H1 (cell line): ENCODE data around the gene UBE2I. TPM values are rescaled to one million over a fixed set of nuclear protein-coding genes. Genes with fewer than 3 reads are reported as not detected.

Experiments used
- CEBPB ChIP-seq: IDR thresholded peaks from 2 replicates; pipeline ENCODE4 v1.6.1; 2012; ENCODE audit warnings: low read depth, low read length
- CREB1 ChIP-seq: IDR thresholded peaks from 2 replicates; pipeline ENCODE4 v1.6.1; 2012; ENCODE audit warnings: inconsistent platforms
- TCF12 ChIP-seq: IDR thresholded peaks from 2 replicates; pipeline ENCODE4 v1.6.1; 2011; ENCODE audit warnings: low read depth, mild to moderate bottlenecking, low read length
- ZNF274 ChIP-seq: IDR thresholded peaks from 2 replicates; pipeline ENCODE4 v1.7.0; 2012; ENCODE audit warnings: low read length, borderline replicate concordance; ENCODE audit errors: extremely low read depth
- polyA plus RNA-seq, 7 experiments: library from polyadenylated mRNA; depleted of rRNA in 3 of 7; stranded (reverse) in 5 of 7; unstranded in 2 of 7; fragments of >200 nt in 5 of 7; fragments of 200-250 nt in 2 of 7; gene quantifications; 1 replicate in 5 of 7; 2 replicates in 1 of 7; 4 replicates in 1 of 7; pipeline versions ENCODE4 v1.2.1 to v1.2.3, GENCODE V29; 2011 to 2013; ENCODE audit warnings: missing spikeins in 2 of 7, mixed read lengths in 2 of 7
- total RNA-seq: library from RNA; stranded (reverse); fragmentation: NEBNext Ultra II Directional; extraction: Animal tissue kit (Norgen Biotek cat#: 25700); gene quantifications from 2 replicates; pipeline ENCODE4 v1.2.1, GENCODE V29; 2021

UBE2I gene
- total and polyA plus RNA-seq, 2 of the 8 experiments (the other 6 are each of a cell fraction or from before 2014, with no cell fraction given) = 148 to 268 TPM

DNA sequence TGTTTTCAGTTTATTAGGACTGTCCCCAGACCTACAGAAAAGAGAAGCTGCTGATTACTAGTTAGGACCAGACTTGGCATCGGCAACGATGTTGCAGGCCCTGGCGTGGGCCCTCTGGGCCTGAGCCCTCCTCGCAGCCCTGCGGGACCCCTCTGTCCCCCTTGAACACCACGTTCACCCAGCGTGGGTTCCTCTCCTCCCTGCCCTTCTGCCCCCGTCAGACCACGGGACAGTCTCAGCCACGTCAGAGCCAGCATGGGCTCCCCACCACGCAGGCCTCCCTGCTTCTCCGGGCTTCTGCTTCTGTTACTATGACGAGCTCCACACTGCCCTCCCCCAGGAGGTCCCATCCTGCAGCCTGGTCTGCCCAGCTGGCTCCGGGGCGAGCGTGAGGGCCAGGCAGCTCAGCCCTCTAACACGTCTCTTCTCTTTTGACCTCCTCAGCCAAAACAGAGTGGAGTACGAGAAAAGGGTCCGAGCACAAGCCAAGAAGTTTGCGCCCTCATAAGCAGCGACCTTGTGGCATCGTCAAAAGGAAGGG lies 14.9 kb downstream of the UBE2I start (continued):
- TF ChIP-seq TCF12 (no peak), CREB1 (no peak), ZNF274 (no peak), CEBPB (no peak)
